Heart left ventricle (tissue), 13 donors: ENCODE results near the gene MT1M.

Experiments used
- POLR2A ChIP-seq, 2 donors: fragments of 450-650 bp; IDR thresholded peaks; one replicate each; pipeline ENCODE4 v1.6.1; 2017; ENCODE audit warnings: antibody characterized with exemption in 2 of 2, mild to moderate bottlenecking in 2 of 2, moderate library complexity in 2 of 2
- TF ChIP-seq, protein P1 (sequence below), 12 donors: fragments of 200-600 bp; sonication (generic) in 4 of 12; IDR thresholded peaks; one replicate each; pipeline versions ENCODE4 v1.5.0 to v1.8.0; 2018 to 2022; ENCODE audit warnings: antibody characterized with exemption in 12 of 12, mild to moderate bottlenecking in 5 of 12
- donor health status: ischemic (EF 13 %, LVEDD 7.1; RV severe dilation, severe dysfunction).
- donor health status: DM: no; HTN: yes; CAD: no.
- donor health status: DM: no; HTN: no; CAD: no.
- donor health status: ischemic (EF 25% LVEDD 6.9; RV normal size, moderate dysfunction).
- donor health status: ischemic (EF 25% LVEDD 5.7; RV mildly dilated, moderate dysfunction).
- donor health status: ischemic (EF 35%, LVEDD 5.7; RV mildly dilated, moderate dysfunction).
- donor health status: nonischemic (EF 11% LVEDD 7.7; RV severe dilation, severe dysfunction).
- donor health status: DM: yes; HTN: yes; CAD: no.
- donor health status: PGD.
- donor health status: ischemic (EF 29% LVEDD 5.4; RV normal size, mild dysfunction).
- donor health status: nonischemic (EF 23%, LVEDD 6.1; RV moderate dilation, normal function).

DNA sequence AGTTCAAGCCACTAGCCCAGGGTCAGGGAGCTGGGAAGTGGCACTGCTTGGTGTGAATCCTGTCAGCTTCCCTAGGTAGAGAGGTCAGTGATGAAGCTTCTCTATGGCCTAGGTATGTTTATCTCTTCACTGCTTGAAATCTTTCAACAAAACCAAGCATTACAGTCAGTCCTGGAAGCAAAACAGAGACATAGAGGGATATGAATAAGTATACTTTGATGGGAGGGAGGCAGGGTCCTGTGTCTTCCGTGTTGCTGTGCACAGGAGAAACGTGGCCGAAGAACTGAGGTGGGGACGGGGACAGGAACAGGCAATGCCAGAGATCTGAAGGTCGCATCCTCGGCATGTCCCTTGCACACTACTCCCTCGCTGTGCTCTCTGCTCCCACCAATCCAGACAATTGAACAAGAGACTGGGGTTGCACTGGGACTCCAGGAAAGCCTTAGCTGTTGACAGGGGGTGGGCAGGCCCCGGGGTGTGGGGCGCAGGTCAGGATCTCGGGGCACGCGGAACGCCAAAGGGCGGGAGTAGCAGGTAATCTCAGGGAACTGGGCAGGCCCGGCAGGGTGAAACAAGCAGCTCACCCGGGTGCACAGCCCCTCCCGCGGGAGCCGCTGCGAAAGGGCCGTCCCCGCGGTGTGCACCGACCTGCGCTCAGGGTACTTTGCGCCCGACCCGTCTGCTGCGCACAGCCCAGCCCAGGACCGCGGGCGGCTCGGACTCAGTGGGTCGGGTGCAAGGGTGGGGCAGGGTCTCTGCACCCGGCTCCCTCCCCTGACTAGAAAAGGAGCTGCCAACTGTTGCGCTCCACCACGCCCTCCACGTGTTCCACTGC, 36.8 kb downstream of the MT1M start, which contains the start of gene MT1H:
- TF ChIP-seq, protein P1, sequence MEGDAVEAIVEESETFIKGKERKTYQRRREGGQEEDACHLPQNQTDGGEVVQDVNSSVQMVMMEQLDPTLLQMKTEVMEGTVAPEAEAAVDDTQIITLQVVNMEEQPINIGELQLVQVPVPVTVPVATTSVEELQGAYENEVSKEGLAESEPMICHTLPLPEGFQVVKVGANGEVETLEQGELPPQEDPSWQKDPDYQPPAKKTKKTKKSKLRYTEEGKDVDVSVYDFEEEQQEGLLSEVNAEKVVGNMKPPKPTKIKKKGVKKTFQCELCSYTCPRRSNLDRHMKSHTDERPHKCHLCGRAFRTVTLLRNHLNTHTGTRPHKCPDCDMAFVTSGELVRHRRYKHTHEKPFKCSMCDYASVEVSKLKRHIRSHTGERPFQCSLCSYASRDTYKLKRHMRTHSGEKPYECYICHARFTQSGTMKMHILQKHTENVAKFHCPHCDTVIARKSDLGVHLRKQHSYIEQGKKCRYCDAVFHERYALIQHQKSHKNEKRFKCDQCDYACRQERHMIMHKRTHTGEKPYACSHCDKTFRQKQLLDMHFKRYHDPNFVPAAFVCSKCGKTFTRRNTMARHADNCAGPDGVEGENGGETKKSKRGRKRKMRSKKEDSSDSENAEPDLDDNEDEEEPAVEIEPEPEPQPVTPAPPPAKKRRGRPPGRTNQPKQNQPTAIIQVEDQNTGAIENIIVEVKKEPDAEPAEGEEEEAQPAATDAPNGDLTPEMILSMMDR (IDR thresholded peaks at IDR 0.05) = no peak
- TF ChIP-seq POLR2A (IDR thresholded peaks at IDR 0.05) = no peak
